ENCODE data around the gene ZFHX3.

The ZFHX3 gene

GRCh38 chr16:72760581-72760980, 287.3 kb downstream of the ZFHX3 start:
- no peak for DNase-seq (ENCODE audit: low read depth, low spot score)

- DNase-seq (ENCODE audit: low read depth, low spot score) = no peak
These were observed 294.0 kb downstream of the ZFHX3 start for GRCh38 chr16:72753881-72754280.

- no peak for DNase-seq (ENCODE audit: low read depth, low spot score)
These were observed 295.8 kb downstream of the ZFHX3 start for GRCh38 chr16:72752004-72752695.

GRCh38 chr16:72751076-72751475, 296.9 kb downstream of the ZFHX3 start:
- no peak for DNase-seq (ENCODE audit: low read depth, low spot score)

- no peak for DNase-seq (ENCODE audit: low read depth, low spot score)
These were observed 298.8 kb downstream of the ZFHX3 start for GRCh38 chr16:72749091-72749490.

- no peak for DNase-seq (ENCODE audit: low read depth, low spot score)
These were observed 303.7 kb downstream of the ZFHX3 start for GRCh38 chr16:72744076-72744793.

GRCh38 chr16:72743011-72743761, 304.7 kb downstream of the ZFHX3 start:
- DNase-seq (ENCODE audit: low read depth, low spot score) = no peak

- DNase-seq (ENCODE audit: low read depth, low spot score) = no peak
These were observed 307.6 kb downstream of the ZFHX3 start for GRCh38 chr16:72740347-72740746.

GRCh38 chr16:72739577-72739976, 308.4 kb downstream of the ZFHX3 start:
- DNase-seq (ENCODE audit: low read depth, low spot score) = no peak

GRCh38 chr16:72736074-72736473, 311.9 kb downstream of the ZFHX3 start:
- no peak for DNase-seq (ENCODE audit: low read depth, low spot score)

All from activated CD4-positive, CD25-positive, alpha-beta regulatory T cell treated with anti-CD3 and anti-CD28 coated beads, Interleukin-2, amount 50 U/mL, for 16 hours (primary cell).